Gastroesophageal sphincter (tissue), 3 donors: ENCODE measurements around the gene NEK7.

Source experiments
- EP300 ChIP-seq: sonication (generic); formaldehyde crosslinking; IDR thresholded peaks from one replicate; pipeline ENCODE4 v1.6.1; 2017; ENCODE audit warnings: antibody characterized with exemption, mild to moderate bottlenecking
- POLR2A ChIP-seq, 2 donors: fragments of 450-650 bp; IDR thresholded peaks; one replicate each; pipeline ENCODE4 v1.6.1; 2017; ENCODE audit warnings: antibody characterized with exemption in 2 of 2, mild to moderate bottlenecking in 2 of 2, moderate library complexity in 1 of 2
- POLR2AphosphoS5 ChIP-seq: sonication (generic); formaldehyde crosslinking; IDR thresholded peaks from one replicate; pipeline ENCODE4 v1.6.1; 2017; ENCODE audit warnings: antibody characterized with exemption
- TF ChIP-seq, protein P1 (sequence below), 4 experiments: fragments of 200-600 bp in 2 of 4; fragments of 450-650 bp in 2 of 4; sonication (generic) in 1 of 4; IDR thresholded peaks; one replicate each; pipeline ENCODE4 v1.5.1; 2017 to 2019; ENCODE audit warnings: antibody characterized with exemption in 4 of 4, mild to moderate bottlenecking in 2 of 4, moderate library complexity in 2 of 4

DNA sequence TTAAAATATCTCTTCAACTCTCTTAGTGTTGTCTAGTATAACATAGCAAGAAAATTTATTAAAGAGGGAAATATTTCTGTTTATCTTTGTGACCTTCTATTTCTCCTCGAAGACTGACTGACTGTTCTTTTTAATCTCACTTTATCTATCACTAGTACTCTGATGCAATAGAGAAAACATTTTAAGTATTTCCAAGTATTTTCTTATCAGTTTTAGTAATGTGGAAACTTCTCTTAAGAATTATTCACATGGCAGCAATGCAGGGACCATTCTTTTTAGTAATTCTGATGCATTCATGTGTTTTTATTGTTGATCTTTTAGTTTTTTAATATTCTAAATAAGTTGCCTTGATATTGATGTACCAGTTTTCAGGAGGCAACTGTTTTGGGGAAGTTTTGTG, 115.7 kb downstream of the NEK7 start:
- TF ChIP-seq EP300 = no peak
- TF ChIP-seq POLR2A (IDR thresholded peaks at IDR 0.05) = no peak
- TF ChIP-seq, protein P1, sequence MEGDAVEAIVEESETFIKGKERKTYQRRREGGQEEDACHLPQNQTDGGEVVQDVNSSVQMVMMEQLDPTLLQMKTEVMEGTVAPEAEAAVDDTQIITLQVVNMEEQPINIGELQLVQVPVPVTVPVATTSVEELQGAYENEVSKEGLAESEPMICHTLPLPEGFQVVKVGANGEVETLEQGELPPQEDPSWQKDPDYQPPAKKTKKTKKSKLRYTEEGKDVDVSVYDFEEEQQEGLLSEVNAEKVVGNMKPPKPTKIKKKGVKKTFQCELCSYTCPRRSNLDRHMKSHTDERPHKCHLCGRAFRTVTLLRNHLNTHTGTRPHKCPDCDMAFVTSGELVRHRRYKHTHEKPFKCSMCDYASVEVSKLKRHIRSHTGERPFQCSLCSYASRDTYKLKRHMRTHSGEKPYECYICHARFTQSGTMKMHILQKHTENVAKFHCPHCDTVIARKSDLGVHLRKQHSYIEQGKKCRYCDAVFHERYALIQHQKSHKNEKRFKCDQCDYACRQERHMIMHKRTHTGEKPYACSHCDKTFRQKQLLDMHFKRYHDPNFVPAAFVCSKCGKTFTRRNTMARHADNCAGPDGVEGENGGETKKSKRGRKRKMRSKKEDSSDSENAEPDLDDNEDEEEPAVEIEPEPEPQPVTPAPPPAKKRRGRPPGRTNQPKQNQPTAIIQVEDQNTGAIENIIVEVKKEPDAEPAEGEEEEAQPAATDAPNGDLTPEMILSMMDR (IDR thresholded peaks at IDR 0.05) = no peak
- no peak for TF ChIP-seq POLR2AphosphoS5
